Measurements from ENCODE around the gene LDLRAP1.

DNA sequence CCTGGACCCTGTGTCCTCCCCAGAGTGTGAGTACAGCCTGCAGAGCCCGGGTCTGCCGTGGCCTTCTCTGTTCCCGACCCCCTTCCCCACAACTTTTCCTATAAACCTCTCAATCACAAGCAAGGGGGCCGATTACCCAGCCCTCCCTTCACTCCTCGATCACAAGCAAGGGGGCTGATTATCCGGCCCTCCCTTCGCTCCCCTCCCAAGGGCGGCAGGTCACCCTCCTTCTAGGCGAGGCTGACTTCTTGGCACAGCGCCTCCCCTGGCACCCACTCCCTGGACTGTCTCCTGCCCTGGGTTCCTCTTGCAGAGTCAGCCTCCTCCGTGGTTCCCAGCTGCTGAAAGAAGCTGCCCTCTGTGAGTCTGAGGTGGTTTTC is 12.3 kb upstream of the LDLRAP1 start:
- TF ChIP-seq, protein P1, sequence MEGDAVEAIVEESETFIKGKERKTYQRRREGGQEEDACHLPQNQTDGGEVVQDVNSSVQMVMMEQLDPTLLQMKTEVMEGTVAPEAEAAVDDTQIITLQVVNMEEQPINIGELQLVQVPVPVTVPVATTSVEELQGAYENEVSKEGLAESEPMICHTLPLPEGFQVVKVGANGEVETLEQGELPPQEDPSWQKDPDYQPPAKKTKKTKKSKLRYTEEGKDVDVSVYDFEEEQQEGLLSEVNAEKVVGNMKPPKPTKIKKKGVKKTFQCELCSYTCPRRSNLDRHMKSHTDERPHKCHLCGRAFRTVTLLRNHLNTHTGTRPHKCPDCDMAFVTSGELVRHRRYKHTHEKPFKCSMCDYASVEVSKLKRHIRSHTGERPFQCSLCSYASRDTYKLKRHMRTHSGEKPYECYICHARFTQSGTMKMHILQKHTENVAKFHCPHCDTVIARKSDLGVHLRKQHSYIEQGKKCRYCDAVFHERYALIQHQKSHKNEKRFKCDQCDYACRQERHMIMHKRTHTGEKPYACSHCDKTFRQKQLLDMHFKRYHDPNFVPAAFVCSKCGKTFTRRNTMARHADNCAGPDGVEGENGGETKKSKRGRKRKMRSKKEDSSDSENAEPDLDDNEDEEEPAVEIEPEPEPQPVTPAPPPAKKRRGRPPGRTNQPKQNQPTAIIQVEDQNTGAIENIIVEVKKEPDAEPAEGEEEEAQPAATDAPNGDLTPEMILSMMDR (IDR thresholded peaks at IDR 0.05; ENCODE audit: insufficient read depth, low read depth, low read length), result no peak
- no peak for TF ChIP-seq EZH2 (IDR thresholded peaks at IDR 0.05; ENCODE audit: insufficient read depth, low read length)

Data from astrocyte (in vitro differentiated cells and primary cell).